Dendritic cell treated with granulocyte-macrophage colony-stimulating factor and Interleukin-4, amounts not matched to agents 40 ng/mL and 50 ng/mL, for 4 days (primary cell): ENCODE data around the gene PHF14.

Source experiments
- H3K27ac Mint-ChIP-seq: one replicate; pipeline ENCODE4 v1.8.0; 2022; ENCODE audit warnings: mild to moderate bottlenecking, mixed read lengths
- H3K27me3 Mint-ChIP-seq: one replicate; pipeline ENCODE4 v1.8.0; 2022; ENCODE audit warnings: mild to moderate bottlenecking, mixed read lengths
- H3K36me3 Mint-ChIP-seq: one replicate; pipeline ENCODE4 v1.8.0; 2022; ENCODE audit warnings: low read depth, mixed read lengths
- H3K4me1 Mint-ChIP-seq: one replicate; pipeline ENCODE4 v1.8.0; 2022; ENCODE audit warnings: low read depth, mixed read lengths
- H3K4me3 Mint-ChIP-seq: one replicate; pipeline ENCODE4 v1.8.0; 2022; ENCODE audit warnings: mild to moderate bottlenecking, moderate library complexity, mixed read lengths
- H3K9me3 Mint-ChIP-seq: one replicate; pipeline ENCODE4 v1.8.0; 2022; ENCODE audit warnings: mixed read lengths
- intact Hi-C: fragments of 100-400 bp; cut with micrococcal nuclease; formaldehyde crosslinking; loops from one replicate; pipeline ENCODE4 v1.15.0; 2022

Gene PHF14

GRCh38 chr7:11083214-11083568, 109.5 kb downstream of the PHF14 start:
- Mint-ChIP-seq H3K27me3 (no peaks in the 10 kb centered on the region), H3K27ac (no peak overlapping the region), H3K36me3 (peaks cover 26% of the 10 kb centered on the region), H3K9me3 (peaks cover 9% of the 10 kb centered on the region), H3K4me1 (no peaks in the 10 kb centered on the region), H3K4me3 (no peak overlapping the region)
- intact Hi-C loops, result no loop called here

- Mint-ChIP-seq H3K27ac (no peak overlapping the region), H3K9me3 (no peaks in the 10 kb centered on the region), H3K36me3 (peaks cover 7% of the 10 kb centered on the region), H3K4me3 (no peak overlapping the region), H3K27me3 (no peaks in the 10 kb centered on the region), H3K4me1 (no peaks in the 10 kb centered on the region)
- intact Hi-C loops, result no loop called here
Measured at GRCh38 chr7:11104578-11104977, 130.9 kb downstream of the PHF14 start.

GRCh38 chr7:11109659-11110058, 136.0 kb downstream of the PHF14 start:
- Mint-ChIP-seq H3K4me1 (no peaks in the 10 kb centered on the region), H3K9me3 (no peaks in the 10 kb centered on the region), H3K27ac (no peak overlapping the region), H3K36me3 (peaks cover 1% of the 10 kb centered on the region), H3K4me3 (no peak overlapping the region), H3K27me3 (no peaks in the 10 kb centered on the region)
- intact Hi-C loops, result no loop called here

GRCh38 chr7:11120068-11120664, 146.5 kb downstream of the PHF14 start:
- Mint-ChIP-seq H3K27ac (no peak overlapping the region), H3K9me3 (no peaks in the 10 kb centered on the region), H3K4me1 (no peaks in the 10 kb centered on the region), H3K27me3 (no peaks in the 10 kb centered on the region), H3K36me3 (peaks cover 13% of the 10 kb centered on the region), H3K4me3 (no peak overlapping the region)
- intact Hi-C loops, result no loop called here

GRCh38 chr7:11120675-11121220, 147.1 kb downstream of the PHF14 start:
- H3K27ac Mint-ChIP-seq, result no peak overlapping the region
- intact Hi-C loops, result no loop called here
- H3K4me3 Mint-ChIP-seq, result no peak overlapping the region
- H3K9me3 Mint-ChIP-seq, result no peaks in the 10 kb centered on the region
- no peaks in the 10 kb centered on the region for H3K4me1 Mint-ChIP-seq
- H3K36me3 Mint-ChIP-seq, result peaks cover 13% of the 10 kb centered on the region
- H3K27me3 Mint-ChIP-seq, result no peaks in the 10 kb centered on the region

- intact Hi-C loops, result no loop called here
- Mint-ChIP-seq H3K27me3 (no peaks in the 10 kb centered on the region), H3K4me1 (peaks cover 13% of the 10 kb centered on the region), H3K9me3 (no peaks in the 10 kb centered on the region), H3K4me3 (no peak overlapping the region), H3K27ac (no peak overlapping the region), H3K36me3 (peaks cover 7% of the 10 kb centered on the region)
Measured at GRCh38 chr7:11124856-11125559, 151.3 kb downstream of the PHF14 start.

- Mint-ChIP-seq H3K27me3 (no peaks in the 10 kb centered on the region), H3K36me3 (peaks cover 11% of the 10 kb centered on the region), H3K4me3 (no peak overlapping the region), H3K4me1 (peaks cover 13% of the 10 kb centered on the region), H3K9me3 (no peaks in the 10 kb centered on the region), H3K27ac (peak overlapping the region; percentile 55)
- intact Hi-C loops, result no loop called here
Measured at GRCh38 chr7:11127114-11127785, 153.6 kb downstream of the PHF14 start.

- Mint-ChIP-seq H3K27me3 (no peaks in the 10 kb centered on the region), H3K4me3 (no peak overlapping the region), H3K4me1 (peaks cover 13% of the 10 kb centered on the region), H3K9me3 (no peaks in the 10 kb centered on the region), H3K36me3 (peaks cover 11% of the 10 kb centered on the region), H3K27ac (no peak overlapping the region)
- intact Hi-C loops, result no loop called here
Measured at GRCh38 chr7:11127988-11128387, 154.3 kb downstream of the PHF14 start.

- Mint-ChIP-seq H3K4me1 (peaks cover 13% of the 10 kb centered on the region), H3K9me3 (no peaks in the 10 kb centered on the region), H3K4me3 (no peak overlapping the region), H3K36me3 (peaks cover 11% of the 10 kb centered on the region), H3K27me3 (no peaks in the 10 kb centered on the region), H3K27ac (no peak overlapping the region)
- intact Hi-C loops, result no loop called here
Measured at GRCh38 chr7:11128498-11128897, 154.8 kb downstream of the PHF14 start.

- no peak overlapping the region for H3K27ac Mint-ChIP-seq
- H3K27me3 Mint-ChIP-seq, result no peaks in the 10 kb centered on the region
- H3K9me3 Mint-ChIP-seq, result no peaks in the 10 kb centered on the region
- H3K36me3 Mint-ChIP-seq, result peaks cover 11% of the 10 kb centered on the region
- H3K4me1 Mint-ChIP-seq, result peaks cover 13% of the 10 kb centered on the region
- intact Hi-C loops, result no loop called here
- H3K4me3 Mint-ChIP-seq, result no peak overlapping the region
Measured at GRCh38 chr7:11130012-11130411, 156.3 kb downstream of the PHF14 start.

GRCh38 chr7:11130601-11131000, 156.9 kb downstream of the PHF14 start:
- H3K9me3 Mint-ChIP-seq, result no peaks in the 10 kb centered on the region
- peaks cover 11% of the 10 kb centered on the region for H3K36me3 Mint-ChIP-seq
- H3K4me1 Mint-ChIP-seq, result peaks cover 13% of the 10 kb centered on the region
- intact Hi-C loops, result no loop called here
- no peak overlapping the region for H3K27ac Mint-ChIP-seq
- H3K4me3 Mint-ChIP-seq, result no peak overlapping the region
- no peaks in the 10 kb centered on the region for H3K27me3 Mint-ChIP-seq

- Mint-ChIP-seq H3K9me3 (no peaks in the 10 kb centered on the region), H3K36me3 (peaks cover 11% of the 10 kb centered on the region), H3K27me3 (no peaks in the 10 kb centered on the region), H3K4me3 (no peak overlapping the region), H3K27ac (no peak overlapping the region), H3K4me1 (no peaks in the 10 kb centered on the region)
- intact Hi-C loops, result no loop called here
Measured at GRCh38 chr7:11133436-11133959, 159.8 kb downstream of the PHF14 start.

- Mint-ChIP-seq H3K4me1 (no peaks in the 10 kb centered on the region), H3K4me3 (no peak overlapping the region), H3K27me3 (no peaks in the 10 kb centered on the region), H3K27ac (no peak overlapping the region), H3K9me3 (no peaks in the 10 kb centered on the region), H3K36me3 (peaks cover 5% of the 10 kb centered on the region)
- intact Hi-C loops, result no loop called here
Measured at GRCh38 chr7:11135573-11135972, 161.9 kb downstream of the PHF14 start.

GRCh38 chr7:11141541-11141940, 167.9 kb downstream of the PHF14 start:
- intact Hi-C loops, result no loop called here
- H3K9me3 Mint-ChIP-seq, result no peaks in the 10 kb centered on the region
- H3K4me3 Mint-ChIP-seq, result no peak overlapping the region
- no peaks in the 10 kb centered on the region for H3K4me1 Mint-ChIP-seq
- no peak overlapping the region for H3K27ac Mint-ChIP-seq
- H3K36me3 Mint-ChIP-seq, result peaks cover 7% of the 10 kb centered on the region
- H3K27me3 Mint-ChIP-seq, result no peaks in the 10 kb centered on the region
